Stimulated activated CD8-positive, alpha-beta memory T cell treated with anti-CD3 and anti-CD28 coated beads, Interleukin-2, amount 100 ng/mL, for 48 hours (primary cell): Measurements from ENCODE around the gene SUOX.
"Not testable (repeated sequence)": the region's sequence is repeated elsewhere in the genome, so short reads cannot be mapped to it uniquely, and the experiment has no call there.

Experiments used
- DNase-seq, 2 donors: peaks; one replicate each; pipeline ENCODE4 v3.0.0-alpha.2; 2020; ENCODE audit warnings: low read depth in 2 of 2

SUOX gene

DNA sequence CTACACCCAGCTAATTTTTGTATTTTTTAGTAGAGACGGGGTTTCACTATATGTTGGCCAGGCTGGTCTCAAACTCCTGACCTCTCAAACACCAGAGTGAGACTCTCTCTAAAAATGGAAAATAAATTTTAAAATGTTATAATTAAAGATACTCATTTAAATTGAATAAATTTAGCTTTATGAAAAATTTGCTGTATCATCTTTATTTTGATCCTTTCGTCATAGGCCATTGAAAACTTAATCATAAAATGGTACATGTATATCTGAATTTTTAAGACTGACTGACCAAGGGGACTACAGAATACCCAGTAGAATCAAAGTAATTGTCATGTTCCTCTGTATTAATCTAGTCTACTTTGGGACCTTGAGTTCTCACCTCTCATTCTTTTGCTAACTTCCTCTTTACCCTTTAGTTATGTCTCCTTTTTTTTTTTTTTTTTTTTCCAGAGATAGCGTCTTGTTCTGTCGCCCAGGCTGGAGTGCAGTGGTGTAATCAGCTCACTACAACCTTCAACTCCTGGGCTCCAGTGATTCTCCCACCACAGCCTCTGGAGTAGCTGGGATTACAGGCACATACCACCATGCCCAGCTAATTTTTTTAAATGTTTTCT is 13.7 kb upstream of the SUOX start:
- DNase-seq, result no peak

- DNase-seq, result no peak
Measured at GRCh38 chr12:55984861-55985260, 12.2 kb upstream of the SUOX start.

DNA sequence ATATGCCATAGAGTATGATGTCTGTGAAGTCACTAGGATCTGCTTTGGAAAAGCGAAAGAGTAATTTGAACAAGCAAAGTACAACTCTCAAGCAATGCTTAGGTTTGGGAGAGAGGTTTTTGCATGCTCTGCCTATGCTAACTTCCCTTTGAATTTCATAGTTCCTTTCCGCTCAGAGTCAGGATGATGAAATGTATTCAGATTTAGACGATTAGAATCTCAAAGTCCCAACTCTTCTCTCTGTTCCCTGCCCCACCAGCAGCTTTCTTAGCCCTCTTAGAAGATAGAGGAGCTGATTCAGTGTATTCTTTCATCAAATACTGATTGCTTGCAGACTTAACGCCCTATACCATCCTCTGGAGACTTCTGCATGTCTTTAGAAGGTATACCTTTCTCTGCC is 11.7 kb upstream of the SUOX start:
- DNase-seq, result no peak

GRCh38 chr12:55985976-55986375 is 11.1 kb upstream of the SUOX start:
- not testable (repeated sequence) for DNase-seq

DNA sequence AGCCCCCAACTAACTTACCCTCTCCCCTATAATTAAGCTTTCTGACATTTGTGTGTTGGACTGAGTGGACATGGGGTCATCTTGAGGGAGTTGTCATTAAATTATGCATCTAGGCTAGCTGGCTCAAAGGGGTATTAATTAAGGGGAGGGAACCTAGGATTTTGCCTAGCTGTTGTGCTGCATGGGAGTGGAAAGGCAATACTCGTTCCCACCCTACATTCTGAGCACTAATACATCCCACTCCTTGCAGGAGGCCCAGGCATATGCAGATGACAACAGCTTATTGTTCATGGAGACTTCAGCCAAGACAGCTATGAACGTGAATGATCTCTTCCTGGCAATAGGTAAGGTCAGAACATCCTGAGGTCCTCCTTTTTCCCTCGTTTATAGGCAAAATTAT is 6.0 kb upstream of the SUOX start:
- no peak for DNase-seq

DNA sequence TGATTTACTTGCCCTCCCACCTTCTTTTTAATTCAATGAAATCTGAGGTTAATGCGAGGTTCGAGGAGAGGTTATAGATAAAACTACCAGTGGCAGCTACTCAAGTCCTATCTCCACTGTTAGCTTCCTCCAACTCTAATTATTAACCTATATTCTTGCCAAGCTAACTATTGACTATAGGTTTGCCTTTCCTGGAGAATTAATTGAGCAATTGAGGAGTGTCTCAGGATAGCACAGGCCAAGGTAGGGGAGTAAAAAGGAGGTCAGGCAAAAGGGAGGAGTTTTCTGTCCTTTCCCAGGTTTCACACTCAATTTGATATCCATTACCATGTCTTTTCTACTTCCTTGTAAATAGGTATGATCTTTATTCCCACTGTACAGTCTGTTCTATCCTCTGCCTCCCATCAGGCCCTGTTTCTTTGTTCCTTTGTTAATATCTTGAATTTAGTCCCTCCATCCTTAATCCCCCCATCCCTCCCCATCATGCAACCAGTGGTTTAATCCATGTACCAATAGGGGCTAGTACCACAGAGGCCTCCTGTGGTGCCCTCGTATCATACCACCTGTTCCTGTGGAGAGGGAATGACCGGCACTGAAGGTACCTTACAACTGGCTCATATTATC is 3.7 kb upstream of the SUOX start:
- DNase-seq, result no peak

DNA sequence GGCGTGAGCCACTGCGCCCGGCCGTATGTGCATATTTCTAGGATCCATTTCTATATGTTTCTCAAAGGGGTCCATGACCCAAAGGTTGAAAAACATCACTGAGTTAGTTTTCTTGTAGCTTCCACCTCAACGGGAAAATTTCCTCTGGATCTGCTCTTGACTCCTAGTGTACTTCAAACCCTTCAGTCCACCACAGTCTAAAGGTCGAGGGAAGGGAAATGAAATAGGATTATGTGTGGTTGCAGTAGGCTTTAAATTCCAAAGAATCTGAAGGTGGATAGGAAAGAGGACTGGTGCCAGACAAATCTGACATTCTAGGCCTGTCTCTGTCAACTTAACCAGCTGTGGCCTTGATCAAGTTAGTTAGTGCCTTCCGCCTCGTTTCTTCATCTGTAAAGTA is 1.7 kb upstream of the SUOX start:
- no peak for DNase-seq

DNA sequence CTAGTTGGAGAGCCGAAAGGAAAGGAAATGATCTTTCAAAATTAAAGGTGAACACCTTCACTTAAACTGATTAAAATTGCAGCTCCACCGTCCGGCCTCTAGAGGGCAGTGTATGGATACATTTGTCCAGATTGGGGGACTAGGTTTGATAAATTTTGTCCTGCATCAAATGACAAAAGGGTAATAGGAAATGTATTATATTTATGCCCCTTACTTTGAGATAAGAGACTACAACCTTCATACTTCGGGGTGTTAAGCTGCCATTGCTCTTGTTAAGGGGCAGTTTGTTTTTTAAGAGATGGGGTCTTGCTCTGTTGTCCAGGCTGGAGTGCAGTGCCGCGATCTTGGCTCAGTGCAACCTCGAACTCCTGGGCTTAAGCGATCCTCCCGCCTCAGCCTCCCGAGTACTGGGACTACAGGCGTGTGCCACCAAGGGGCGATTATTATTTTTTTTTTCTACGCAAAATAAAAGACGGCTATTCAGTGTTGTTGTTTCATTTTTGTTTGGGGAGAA is 818 bp upstream of the SUOX start:
- no peak for DNase-seq

GRCh38 chr12:55997535-55997859 is 421 bp downstream of the SUOX start:
- DNase-seq, result no peak

- DNase-seq, result not testable (repeated sequence)
Measured at GRCh38 chr12:55999522-55999921, 2.4 kb downstream of the SUOX start.

DNA sequence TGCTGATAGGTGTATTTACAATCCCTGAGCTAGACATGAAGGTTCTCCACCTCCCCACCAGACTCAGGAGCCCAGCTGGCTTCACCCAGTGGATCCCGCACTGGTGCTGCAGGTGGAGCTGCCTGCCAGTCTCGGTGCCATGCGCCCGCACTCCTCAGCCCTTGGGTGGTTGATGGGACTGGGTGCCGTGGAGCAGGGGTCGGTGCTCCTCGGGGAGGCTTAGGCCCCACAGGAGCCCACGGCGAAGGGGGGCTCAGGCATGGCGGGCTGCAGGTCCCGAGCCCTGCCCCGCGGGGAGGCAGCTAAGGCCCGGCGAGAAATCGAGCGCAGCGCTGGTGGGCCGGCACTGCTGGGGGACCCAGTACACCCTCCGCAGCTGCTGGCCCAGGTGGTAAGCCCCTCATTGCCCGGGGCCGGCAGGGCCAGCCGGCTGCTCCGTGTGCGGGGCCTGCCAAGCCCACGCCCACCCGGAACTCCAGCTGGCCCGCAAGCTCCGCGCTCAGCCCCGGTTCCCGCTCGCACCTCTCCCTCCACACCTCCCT is 3.0 kb downstream of the SUOX start:
- not testable (repeated sequence) for DNase-seq

DNA sequence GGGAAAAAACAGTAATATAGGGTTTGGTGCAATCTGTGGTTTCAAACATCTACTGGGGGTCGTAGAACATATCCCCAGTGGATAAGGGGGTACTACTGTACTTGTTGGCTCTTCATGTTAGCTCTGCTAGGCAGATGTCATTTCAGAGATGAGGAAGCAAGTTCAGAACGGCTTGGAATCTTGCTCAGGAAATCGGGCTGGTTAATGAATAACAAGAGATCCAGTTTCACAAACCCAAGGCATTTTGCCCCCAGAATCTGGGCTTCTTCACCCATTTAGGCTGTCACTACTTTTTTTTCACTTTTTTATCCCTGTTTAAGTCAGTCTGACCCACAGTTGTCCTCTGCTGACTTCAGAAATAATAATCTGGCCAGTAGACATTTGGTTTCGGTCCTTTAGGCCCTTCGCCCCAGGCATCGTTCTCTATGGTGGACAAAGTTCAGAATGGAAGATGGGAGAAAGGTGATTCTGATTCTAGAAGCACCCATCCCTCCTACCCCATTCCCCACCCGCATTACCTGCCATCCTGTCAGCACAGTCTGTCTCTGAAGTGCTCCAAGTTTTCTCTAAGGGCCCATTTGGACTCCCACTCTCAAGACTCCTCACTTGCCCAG is 4.5 kb downstream of the SUOX start:
- DNase-seq, result no peak

GRCh38 chr12:56003376-56003775 is 6.3 kb downstream of the SUOX start:
- not testable (repeated sequence) for DNase-seq

GRCh38 chr12:56004211-56004610 is 7.1 kb downstream of the SUOX start:
- DNase-seq, result no peak

GRCh38 chr12:56007564-56008559 is 10.8 kb downstream of the SUOX start:
- peak; percentile 55 to 57 for DNase-seq

DNA sequence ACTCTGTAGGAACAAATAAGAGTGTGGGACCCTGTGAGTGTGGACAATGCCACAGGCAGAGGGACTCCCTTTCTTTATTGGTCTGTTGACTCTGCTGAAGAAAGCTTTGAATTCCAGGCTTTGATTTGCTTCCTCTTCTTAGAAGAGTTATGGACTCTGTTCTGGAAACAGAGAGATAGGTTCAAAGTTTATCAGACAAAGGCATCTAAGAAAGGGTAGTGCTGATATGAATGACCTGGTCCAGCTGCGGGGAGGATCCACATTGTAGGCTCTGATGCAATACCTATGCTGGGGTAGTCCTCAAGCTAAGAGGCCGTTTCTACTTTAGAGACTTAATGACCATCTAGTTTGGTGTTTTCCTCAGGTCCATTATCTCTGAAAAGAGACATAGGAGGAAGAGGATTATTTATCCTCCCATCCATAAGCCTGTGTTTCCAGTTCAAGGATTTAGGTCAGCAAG is 13.1 kb downstream of the SUOX start:
- no peak for DNase-seq

GRCh38 chr12:56011509-56012090 is 14.5 kb downstream of the SUOX start:
- DNase-seq, result no peak

- DNase-seq, result no peak
Measured at GRCh38 chr12:56013482-56013881, 16.4 kb downstream of the SUOX start.

DNA sequence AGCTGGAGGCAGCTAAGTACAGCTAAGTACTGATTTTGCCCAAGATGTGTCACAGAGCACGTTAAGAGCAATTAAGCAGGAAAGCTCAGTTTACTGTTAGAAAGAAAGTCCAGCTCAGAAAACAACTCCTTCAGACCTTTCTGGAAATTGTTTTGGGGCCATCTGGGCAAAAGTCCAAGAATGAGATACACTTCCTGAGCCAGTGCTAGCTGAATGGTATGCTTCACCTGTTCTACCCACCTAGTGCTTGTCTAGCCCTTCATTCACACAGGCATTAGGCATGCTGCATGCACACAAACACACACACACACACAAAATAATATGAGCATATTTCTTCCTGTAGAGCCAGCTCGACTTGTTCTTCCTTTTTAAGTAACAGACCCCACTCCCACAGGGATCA is 17.1 kb downstream of the SUOX start:
- DNase-seq, result no peak

GRCh38 chr12:56017181-56017580 is 20.1 kb downstream of the SUOX start:
- no peak for DNase-seq

DNA sequence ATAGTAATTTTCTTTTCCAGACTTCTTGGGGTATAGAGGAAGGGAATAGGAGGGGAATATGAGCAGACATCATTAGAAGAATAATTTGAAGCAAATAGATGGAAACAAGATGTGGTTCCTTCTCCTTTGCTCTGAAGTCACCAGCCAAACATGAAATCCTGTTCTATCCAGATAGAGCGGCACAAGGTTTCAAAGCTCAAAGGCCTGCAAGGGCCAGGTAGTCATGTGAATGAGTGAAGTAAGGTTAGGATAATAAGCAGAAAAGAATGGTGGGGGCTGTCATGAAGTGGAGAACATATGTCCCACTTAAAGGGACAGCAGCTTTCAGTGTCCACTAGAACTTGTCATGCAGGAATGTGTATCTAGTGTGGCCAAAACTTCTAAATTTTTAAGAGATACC is 21.3 kb downstream of the SUOX start:
- no peak for DNase-seq
